NK-92 (cell line): ENCODE measurements around the gene GLYR1.
"Not testable (repeated sequence)": the region's sequence is repeated elsewhere in the genome, so short reads cannot be mapped to it uniquely, and the experiment has no call there.

Experiments used
- DNase-seq: peaks from one replicate; lab custom pipeline; 2025; ENCODE audit not compliant: unreplicated experiment; lab: John Stamatoyannopoulos, UW

The GLYR1 gene

GRCh38 chr16:4846901-4847773 lies at the start of gene GLYR1, which contains the start of gene UBN1:
TSS of gene GLYR1 (minus strand) at chr16:4847288. CDS start at chr16:4847265, 23 bp downstream.
TSS of gene UBN1 (plus strand) at chr16:4847481. CDS start at chr16:4852918, 5,437 bp downstream.
- DNase-seq, result peak; percentile 97

GRCh38 chr16:4896761-4897160 lies 49.7 kb upstream of the GLYR1 start:
- DNase-seq, result not testable (repeated sequence)

- no peak for DNase-seq
These were observed 48.3 kb upstream of the GLYR1 start for GRCh38 chr16:4895366-4895765.

- DNase-seq, result no peak
These were observed 47.4 kb upstream of the GLYR1 start for GRCh38 chr16:4894276-4895150.

GRCh38 chr16:4893103-4893862 lies 46.2 kb upstream of the GLYR1 start:
- no peak for DNase-seq

GRCh38 chr16:4892361-4893102 lies 45.4 kb upstream of the GLYR1 start:
- DNase-seq, result no peak

- DNase-seq, result no peak
These were observed 44.8 kb upstream of the GLYR1 start for GRCh38 chr16:4891886-4892216.

- no peak for DNase-seq
These were observed 44.2 kb upstream of the GLYR1 start for GRCh38 chr16:4891097-4891885.

- no peak for DNase-seq
These were observed 43.6 kb upstream of the GLYR1 start for GRCh38 chr16:4890686-4891085.

- no peak for DNase-seq
These were observed 42.9 kb upstream of the GLYR1 start for GRCh38 chr16:4890026-4890425.

GRCh38 chr16:4888428-4889135 lies 41.5 kb upstream of the GLYR1 start:
- no peak for DNase-seq

- no peak for DNase-seq
These were observed 39.1 kb upstream of the GLYR1 start for GRCh38 chr16:4886151-4886550.

GRCh38 chr16:4884972-4885874 lies 38.1 kb upstream of the GLYR1 start:
- no peak for DNase-seq

GRCh38 chr16:4884209-4884608 lies 37.1 kb upstream of the GLYR1 start:
- no peak for DNase-seq

GRCh38 chr16:4883501-4883900 lies 36.4 kb upstream of the GLYR1 start:
- DNase-seq, result no peak

GRCh38 chr16:4882633-4883285 lies 35.7 kb upstream of the GLYR1 start:
- DNase-seq, result no peak

- no peak for DNase-seq
These were observed 35.0 kb upstream of the GLYR1 start for GRCh38 chr16:4882000-4882632.
